HEK293 (cell line): ENCODE data around the gene ATP6V0A4.

Experiments
- CTCF ChIA-PET: fragments of 350-600 bp; formaldehyde crosslinking; extraction: SDS; loops from one replicate; lab custom pipeline; 2021; ENCODE audit warnings: antibody characterized with exemption; lab: Yijun Ruan, JAX
- POLR2A ChIA-PET: fragments of 300-600 bp; formaldehyde crosslinking; extraction: SDS; loops from one replicate; lab custom pipeline; 2020; ENCODE audit warnings: antibody characterized with exemption, inconsistent platforms; lab: Yijun Ruan, JAX
- H3K27ac ChIP-seq: fragments of 200-500 bp; sonication (Bioruptor generic); 2 replicates; pipeline ENCODE4 v1.5.1; 2014; ENCODE audit warnings: low read depth, low read length, control low read depth, inconsistent platforms; ENCODE audit errors: extremely low read depth
- H3K36me3 ChIP-seq, 2 experiments: fragments of 200-500 bp in 1 of 2; sonication (Bioruptor generic) in 1 of 2; 1 replicate in 1 of 2; 2 replicates in 1 of 2; pipeline ENCODE4 v1.5.1; 2014 to 2017; ENCODE audit warnings: inconsistent platforms in 2 of 2, low read length in 2 of 2; ENCODE audit not compliant: control insufficient read depth in 2 of 2, insufficient read depth in 1 of 2
- H3K4me1 ChIP-seq: fragments of 200-500 bp; sonication (Bioruptor generic); 2 replicates; pipeline ENCODE4 v1.5.1; 2014; ENCODE audit warnings: mild to moderate bottlenecking, low read length, inconsistent platforms; ENCODE audit not compliant: control insufficient read depth, insufficient read depth
- H3K4me3 ChIP-seq: 2 replicates; pipeline ENCODE4 v1.5.1; 2011; ENCODE audit warnings: low read depth, mild to moderate bottlenecking, control low read depth, low read length, moderate library complexity
- H3K9me3 ChIP-seq: fragments of 200-500 bp; sonication (Bioruptor generic); 2 replicates; pipeline ENCODE4 v1.5.1; 2014; ENCODE audit warnings: low read depth, low read length, inconsistent platforms; ENCODE audit not compliant: control insufficient read depth, insufficient read depth
- EGR2 ChIP-seq: fragments of 450-650 bp; formaldehyde crosslinking; IDR thresholded peaks from 2 replicates; pipeline ENCODE4 v1.5.1; 2016; ENCODE audit warnings: low read depth, missing biosample characterization, missing genetic modification characterization
- KLF7 ChIP-seq: fragments of 450-650 bp; formaldehyde crosslinking; IDR thresholded peaks from 2 replicates; pipeline ENCODE4 v1.5.1; 2016; ENCODE audit warnings: missing biosample characterization, missing genetic modification characterization, borderline replicate concordance
- SCRT1 ChIP-seq: fragments of 450-650 bp; formaldehyde crosslinking; IDR thresholded peaks from 2 replicates; pipeline ENCODE4 v1.5.1; 2016; ENCODE audit warnings: missing biosample characterization, missing genetic modification characterization, borderline replicate concordance
- SCRT2 ChIP-seq: fragments of 450-650 bp; formaldehyde crosslinking; IDR thresholded peaks from 2 replicates; pipeline ENCODE4 v1.5.1; 2016; ENCODE audit warnings: missing biosample characterization, missing genetic modification characterization
- ZBTB26 ChIP-seq: fragments of 450-650 bp; formaldehyde crosslinking; optimal IDR thresholded peaks from 2 replicates; pipeline ENCODE3; 2016; ENCODE audit warnings: missing biosample characterization, mild to moderate bottlenecking, missing genetic modification characterization
- ZFHX2 ChIP-seq: fragments of 450-650 bp; formaldehyde crosslinking; conservative IDR thresholded peaks from 2 replicates; pipeline ENCODE4 v1.5.1; 2016; ENCODE audit warnings: missing biosample characterization, missing genetic modification characterization
- ZNF280D ChIP-seq: fragments of 450-650 bp; formaldehyde crosslinking; IDR thresholded peaks from 2 replicates; pipeline ENCODE4 v1.5.1; 2016; ENCODE audit warnings: missing biosample characterization, missing genetic modification characterization
- ZNF426 ChIP-seq: fragments of 450-650 bp; formaldehyde crosslinking; IDR thresholded peaks from 2 replicates; pipeline ENCODE4 v1.5.1; 2017; ENCODE audit warnings: missing biosample characterization, missing genetic modification characterization, mild to moderate bottlenecking, inconsistent platforms, moderate library complexity
- ZNF555 ChIP-seq: fragments of 450-650 bp; formaldehyde crosslinking; conservative IDR thresholded peaks from 2 replicates; pipeline ENCODE4 v1.5.1; 2017; ENCODE audit warnings: missing biosample characterization, mild to moderate bottlenecking, missing genetic modification characterization, inconsistent platforms
- ZNF585B ChIP-seq: fragments of 450-650 bp; formaldehyde crosslinking; IDR thresholded peaks from 2 replicates; pipeline ENCODE4 v1.5.1; 2016; ENCODE audit warnings: missing biosample characterization, missing genetic modification characterization
- ZNF692 ChIP-seq: fragments of 450-650 bp; formaldehyde crosslinking; IDR thresholded peaks from 2 replicates; pipeline ENCODE4 v1.5.1; 2016; ENCODE audit warnings: missing biosample characterization, missing genetic modification characterization
- ZSCAN4 ChIP-seq: fragments of 450-650 bp; formaldehyde crosslinking; IDR thresholded peaks from 2 replicates; pipeline ENCODE4 v1.5.1; 2017; ENCODE audit warnings: missing biosample characterization, missing genetic modification characterization

ATP6V0A4 gene

GRCh38 chr7:138776166-138776833, 21.7 kb downstream of the ATP6V0A4 start (continued):
- no peak for TF ChIP-seq ZNF555 (tag by site-specific recombination)

- POLR2A ChIA-PET = no interaction called here
- H3K4me1 ChIP-seq = no peaks in the 10 kb centered on the region
- no peak overlapping the region for H3K27ac ChIP-seq
- no peaks in the 10 kb centered on the region for H3K36me3 ChIP-seq
- peak; percentile 74 for TF ChIP-seq SCRT2
- no peak for TF ChIP-seq ZNF692 (tag by site-specific recombination)
- no peak for TF ChIP-seq ZSCAN4 (tag by site-specific recombination)
- no peak for TF ChIP-seq ZBTB26
- peak; percentile 67; the same call in 1 of the 2 replicates for TF ChIP-seq SCRT1
- CTCF ChIA-PET = interaction anchor here (0.6 kb wide), 1 partner anchor 11 kb away, joined by 3 read pairs; no protein-coding TSS in a partner anchor
- no peaks in the 10 kb centered on the region for H3K9me3 ChIP-seq
- H3K4me3 ChIP-seq = no peak overlapping the region
Observed at GRCh38 chr7:138773817-138774216, 24.2 kb downstream of the ATP6V0A4 start.

GRCh38 chr7:138773176-138773575, 24.8 kb downstream of the ATP6V0A4 start:
- CTCF ChIA-PET = interaction anchor here (0.6 kb wide), 1 partner anchor 11 kb away, joined by 3 read pairs; no protein-coding TSS in a partner anchor

More at GRCh38 chr7:138773176-138773575, 24.8 kb downstream of the ATP6V0A4 start:
- Histone ChIP-seq H3K4me3 (no peak overlapping the region), H3K27ac (no peak overlapping the region), H3K36me3 (no peaks in the 10 kb centered on the region), H3K4me1 (no peaks in the 10 kb centered on the region)
- POLR2A ChIA-PET = no interaction called here
- TF ChIP-seq ZNF585B (tag by site-specific recombination) (no peak), ZNF426 (no peak), ZBTB26 (no peak), KLF7 (tag by site-specific recombination) (no peak), ZFHX2 (tag by site-specific recombination) (peak; percentile 79), ZNF280D (no peak), EGR2 (tag by site-specific recombination) (peak; percentile 99)
- TF ChIP-seq, all 188 proteins: peak for 2
- H3K9me3 ChIP-seq = no peaks in the 10 kb centered on the region
